HG03571 (cell line): ENCODE results near the gene CACTIN.
A peak's percentile ranks its signal among the peaks of the same experiment; 100 is the strongest.
"Not testable (repeated sequence)": the region's sequence is repeated elsewhere in the genome, so short reads cannot be mapped to it uniquely, and the experiment has no call there.

Source experiments
- ATAC-seq: cut with Tn5 transposase; IDR thresholded peaks from one replicate; pipeline ENCODE4 v1.9.1; 2021; ENCODE audit not compliant: unreplicated experiment

Gene CACTIN

GRCh38 chr19:3626473-3627350 lies at the start of gene CACTIN:
TSS of gene CACTIN (minus strand) at chr19:3626790. CDS start at chr19:3626762, 28 bp downstream.
- ATAC-seq: peak; percentile 77

- no peak for ATAC-seq
Observed at GRCh38 chr19:3674784-3675543, 48.4 kb upstream of the CACTIN start.

DNA sequence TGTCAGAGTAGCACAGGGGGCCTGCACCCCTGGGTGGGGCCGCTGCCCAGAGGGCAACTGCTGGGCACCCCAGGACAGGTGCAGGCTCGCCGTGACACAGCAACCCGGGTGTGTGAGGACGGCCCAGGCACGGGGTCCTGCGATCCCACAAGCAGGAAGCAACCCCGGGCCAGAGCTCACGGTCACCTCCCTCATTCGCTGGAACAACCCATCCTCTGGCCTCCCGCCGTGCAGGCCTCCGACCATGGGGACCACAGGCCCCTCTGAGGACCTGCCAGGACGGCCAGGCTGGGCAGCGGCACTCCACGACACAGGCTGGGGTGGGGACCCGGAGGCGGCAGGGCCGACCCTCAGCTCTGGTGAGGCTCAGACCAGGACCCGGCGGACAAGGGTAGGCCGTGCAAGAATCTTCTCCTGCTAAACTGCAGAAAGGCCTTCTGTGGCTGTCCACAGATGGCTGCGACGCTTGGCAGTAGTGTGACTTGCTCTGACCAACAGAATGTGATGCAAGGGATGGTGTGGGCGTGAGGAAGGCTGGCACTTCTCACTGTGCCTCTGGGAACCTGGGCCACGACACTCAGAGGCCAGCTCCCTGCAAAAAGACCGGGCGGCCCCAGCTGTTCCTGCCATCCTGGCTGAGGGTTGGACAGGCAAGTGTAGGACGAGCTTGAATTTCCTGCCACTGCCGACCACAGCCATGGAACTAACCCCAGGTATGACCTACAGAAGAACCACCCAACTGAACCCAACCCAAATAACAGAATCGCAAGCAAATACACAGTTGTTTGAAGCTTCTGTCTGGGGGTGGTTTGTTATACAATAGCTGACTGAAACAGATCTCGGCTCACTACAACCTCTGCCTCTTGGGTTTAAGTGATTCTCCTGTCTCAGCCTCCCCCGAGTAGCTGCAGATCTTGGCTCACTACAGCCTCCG lies 47.2 kb upstream of the CACTIN start:
- no peak for ATAC-seq

GRCh38 chr19:3672993-3673392 lies 46.4 kb upstream of the CACTIN start:
- ATAC-seq: no peak

- no peak for ATAC-seq
Observed at GRCh38 chr19:3672575-3672948, 46.0 kb upstream of the CACTIN start.

DNA sequence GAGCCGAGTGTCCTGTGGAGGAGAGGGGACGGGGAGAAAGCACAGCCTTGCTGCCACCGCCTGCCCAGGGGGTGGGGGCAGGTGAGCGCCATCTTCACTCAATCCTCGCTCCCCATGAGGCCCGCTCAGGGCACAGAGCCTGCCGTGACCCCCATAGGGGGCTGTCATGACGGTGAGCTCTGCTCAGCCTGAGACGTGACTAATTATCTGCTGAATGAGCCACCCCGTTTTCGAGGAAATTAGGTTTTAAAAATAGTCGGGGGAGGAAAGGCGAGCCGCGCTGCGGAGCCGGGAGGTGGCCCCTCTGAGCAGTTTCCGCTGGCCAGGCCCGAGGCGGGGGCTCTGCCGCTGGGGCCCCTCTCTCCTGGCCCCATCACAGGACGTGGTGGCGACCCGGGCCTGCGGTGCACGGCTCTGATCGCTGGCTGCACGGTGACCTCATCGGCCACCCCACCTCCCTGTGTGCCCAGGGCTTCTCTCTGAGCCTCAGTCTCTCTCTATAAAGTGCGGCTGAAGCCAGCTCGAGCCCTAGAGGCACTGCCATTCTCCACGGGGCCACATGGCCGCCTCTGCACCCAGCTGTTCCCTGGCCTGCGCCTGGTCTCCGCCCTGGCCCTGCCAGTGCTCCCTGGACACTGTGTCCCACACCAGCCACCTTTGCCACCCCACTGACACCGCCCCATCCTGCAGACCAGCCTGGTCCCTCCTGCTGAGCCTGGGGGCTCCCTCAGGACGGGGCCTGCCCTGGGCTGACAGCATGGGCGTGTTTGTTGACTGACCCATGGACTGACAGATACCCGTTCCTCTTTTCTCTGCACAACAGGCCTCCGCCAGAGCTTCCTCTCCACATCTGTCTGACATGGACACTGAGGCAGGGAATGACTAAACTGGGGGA lies 45.3 kb upstream of the CACTIN start:
- no peak for ATAC-seq

DNA sequence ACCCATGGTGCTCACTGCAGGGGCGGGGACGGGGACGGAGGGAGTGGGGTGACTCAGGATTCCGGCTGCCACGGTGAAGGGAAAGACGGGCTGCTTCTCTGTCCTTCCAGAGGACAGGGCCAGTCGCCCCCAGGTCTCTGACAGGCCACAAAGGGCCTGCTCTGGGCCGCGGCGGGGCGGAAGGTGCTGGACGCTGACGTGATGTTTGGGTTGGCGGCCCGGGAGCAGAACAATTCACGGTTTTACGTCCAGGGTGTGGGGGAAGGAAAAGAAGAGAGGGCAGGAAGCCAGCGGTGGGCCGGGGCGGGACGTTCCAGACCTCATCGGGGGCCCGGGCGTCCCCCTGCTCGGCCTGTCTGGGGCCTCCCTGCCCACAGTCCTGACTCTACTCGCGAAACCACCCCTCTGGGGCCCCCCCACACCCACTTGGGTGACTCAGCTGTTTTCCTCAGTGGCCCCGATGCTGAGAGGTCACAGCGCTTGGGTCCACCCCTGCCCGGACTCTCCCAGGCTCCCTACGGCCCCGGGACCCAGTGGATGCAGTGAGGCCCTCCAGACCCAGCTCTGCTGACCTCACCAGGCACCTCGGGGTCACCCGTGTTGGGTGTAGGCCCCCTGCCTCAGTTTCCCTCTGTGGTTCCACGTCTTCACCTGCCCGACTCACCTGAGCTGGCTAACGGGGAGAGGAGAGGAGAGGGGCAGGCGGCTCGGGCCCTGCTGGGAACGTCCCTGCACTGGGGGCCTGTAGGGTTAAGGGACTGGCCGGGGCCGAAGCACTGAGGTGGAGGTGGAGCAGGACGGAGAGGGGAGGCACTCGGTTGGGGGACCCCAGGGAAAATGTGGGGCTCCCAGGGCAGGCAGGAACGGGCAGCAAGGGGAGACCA lies 44.4 kb upstream of the CACTIN start:
- no peak for ATAC-seq

GRCh38 chr19:3669947-3670795 lies 43.6 kb upstream of the CACTIN start:
- ATAC-seq: no peak

- ATAC-seq: no peak
Observed at GRCh38 chr19:3669082-3669946, 42.7 kb upstream of the CACTIN start.

GRCh38 chr19:3668331-3669081 lies 41.9 kb upstream of the CACTIN start:
- no peak for ATAC-seq

DNA sequence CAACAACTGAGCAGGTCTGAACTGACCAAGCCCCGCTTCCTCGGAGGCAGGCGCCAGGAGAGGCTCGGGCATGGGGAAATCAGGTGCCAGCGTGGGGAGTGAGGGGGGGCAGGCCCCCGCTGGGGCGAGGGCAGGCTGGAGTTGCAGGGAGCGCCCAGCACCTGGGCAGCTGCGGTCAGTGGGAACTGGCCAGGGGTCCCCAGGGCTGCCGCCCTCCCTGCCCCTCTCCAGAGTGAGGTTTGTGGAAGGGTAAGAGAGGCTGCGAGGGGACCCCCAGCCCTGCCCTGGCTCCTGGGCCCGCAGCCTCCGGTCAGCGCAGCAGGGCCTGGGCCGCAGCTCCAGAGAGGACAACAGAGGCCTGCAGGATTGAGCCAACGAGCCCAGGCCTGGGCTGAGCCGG lies 41.2 kb upstream of the CACTIN start:
- no peak for ATAC-seq

DNA sequence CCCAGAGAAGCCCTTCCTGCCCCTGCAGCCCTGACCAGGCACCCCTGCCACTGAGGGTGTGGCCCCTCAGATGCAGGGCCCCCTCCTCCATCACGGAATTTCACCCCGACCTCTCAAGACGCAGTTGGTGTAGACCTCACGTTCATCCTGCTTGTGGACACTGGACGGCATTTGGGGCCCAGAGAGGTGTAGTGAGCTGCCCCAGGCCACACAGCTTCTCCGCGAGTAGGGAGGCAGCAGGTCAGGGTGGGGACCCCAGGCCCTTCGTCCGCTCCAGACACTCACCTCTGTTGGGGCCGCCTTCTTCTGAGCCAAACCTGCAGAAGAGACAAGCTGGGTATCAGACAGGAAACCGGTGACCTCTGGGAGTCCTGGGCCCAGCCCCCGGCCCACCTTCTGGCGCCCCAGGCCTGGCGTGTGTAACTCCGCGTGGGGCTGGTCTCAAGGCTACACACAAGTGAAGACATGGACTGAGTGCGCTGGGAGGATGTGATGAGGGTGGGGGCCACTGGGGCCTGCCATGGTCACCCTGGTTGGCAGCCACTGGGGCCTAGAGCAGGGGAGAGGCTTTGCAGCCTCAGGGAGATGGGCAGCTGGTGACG lies 40.5 kb upstream of the CACTIN start:
- ATAC-seq: no peak

DNA sequence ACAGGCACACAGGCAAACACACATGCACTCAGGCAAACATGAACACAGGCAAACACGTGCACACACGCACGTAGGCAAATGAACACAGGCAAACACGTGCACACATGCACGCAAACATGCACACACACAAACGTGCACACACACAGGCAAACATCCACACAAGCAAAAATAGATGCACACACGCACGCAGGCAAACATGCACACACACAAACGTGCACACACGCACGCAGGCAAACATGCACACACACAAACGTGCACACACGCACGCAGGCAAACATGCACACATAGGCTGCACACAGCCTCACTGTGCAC lies 39.9 kb upstream of the CACTIN start:
- not testable (repeated sequence) for ATAC-seq

- ATAC-seq: peak; percentile 47
Observed at GRCh38 chr19:3665681-3666544, 39.3 kb upstream of the CACTIN start.

- no peak for ATAC-seq
Observed at GRCh38 chr19:3664879-3665642, 38.5 kb upstream of the CACTIN start.
